Mammary epithelial cell (primary cell): ENCODE results near the gene CA10.

Experiments
- CTCF ChIP-seq, 2 donors: IDR thresholded peaks in 1 of 2; conservative IDR thresholded peaks in 1 of 2; 2 replicates each; pipeline ENCODE4 v1.5.1; 2011 to 2012; ENCODE audit warnings: inconsistent platforms in 2 of 2, low read length in 2 of 2, mild to moderate bottlenecking in 2 of 2, control low read depth in 1 of 2, low read depth in 1 of 2; ENCODE audit not compliant: insufficient read depth in 1 of 2; ENCODE audit errors: extremely low read depth in 1 of 2
- EZH2 ChIP-seq: IDR thresholded peaks from 2 replicates; pipeline ENCODE4 v1.6.1; 2012; ENCODE audit warnings: low read length, inconsistent platforms, borderline replicate concordance

- TF ChIP-seq CTCF (conservative IDR thresholded peaks at IDR 0.05 in 1 of 2, IDR thresholded peaks at IDR 0.05 in 1 of 2; ENCODE audit: extremely low read depth in 1 of 2, insufficient read depth in 1 of 2, low read depth in 1 of 2, low read length in 2 of 2) (no peak), EZH2 (no peak)
These were observed 389.3 kb downstream of the CA10 start for GRCh38 chr17:51769231-51769630.
